GM12878 (cell line): ENCODE results near the gene PAK6. TPM values are rescaled to one million over a fixed set of nuclear protein-coding genes. Genes with fewer than 3 reads are reported as not detected.

ENCODE experiments used
- ATAC-seq: fragments of 200-7000 bp; cut with Tn5 transposase; 3 replicates; pipeline ENCODE4 v1.9.1; 2020; ENCODE audit warnings: mild to moderate bottlenecking, moderate library complexity
- BruUV-seq: library from RNA; stranded (reverse); fragments of 400-500 nt; replicated peaks from 2 replicates; lab custom pipeline; 2021; lab: Mats Ljungman, UMichigan
- CTCF ChIA-PET: fragments of 300-600 bp; sonication (Branson Sonifier 250); formaldehyde crosslinking; extraction: SDS; loops from one replicate; lab custom pipeline; 2021; ENCODE audit warnings: inconsistent platforms; lab: Yijun Ruan, JAX
- POLR2A ChIA-PET: fragments of 350-600 bp; formaldehyde crosslinking; extraction: SDS; loops from one replicate; lab custom pipeline; 2021; ENCODE audit warnings: inconsistent platforms; lab: Charles Lee
- RAD21 ChIA-PET: fragments of 300-600 bp; sonication (Branson Sonifier 250); formaldehyde crosslinking; loops from one replicate; lab custom pipeline; 2023; ENCODE audit warnings: antibody characterized with exemption; ENCODE audit not compliant: unreplicated experiment; lab: Charles Lee
- SMC1A ChIA-PET: fragments of 300-600 bp; sonication (Branson Sonifier 250); formaldehyde crosslinking; loops from one replicate; lab custom pipeline; 2023; ENCODE audit not compliant: unreplicated experiment, uncharacterized antibody; lab: Charles Lee
- DNase-seq: peaks from one replicate; pipeline ENCODE4 v3.0.0-alpha.2; 2011; ENCODE audit warnings: low read depth, low spot score
- FAIRE-seq: peaks from 3 replicates; lab custom pipeline; 2011; peaks lifted over from hg19 to GRCh38; lab: Jason Lieb, UNC
- H2AFZ ChIP-seq: 2 replicates; pipeline ENCODE4 v1.6.0; 2011; ENCODE audit warnings: low read depth, low read length, control low read depth; ENCODE audit not compliant: control insufficient read depth
- H3K27ac ChIP-seq: 2 replicates; pipeline ENCODE4 v1.5.1; 2011; ENCODE audit warnings: control low read depth; ENCODE audit not compliant: control insufficient read depth, insufficient read depth
- H3K27me3 ChIP-seq, 2 experiments: replicated peaks in 1 of 2; 2 replicates each; pipeline versions ENCODE4 v1.6.0 to v1.6.1; 2011; ENCODE audit warnings: low read length in 1 of 2; ENCODE audit not compliant: control insufficient read depth in 2 of 2, insufficient read depth in 2 of 2
- H3K36me3 ChIP-seq, 2 experiments: 2 replicates each; pipeline ENCODE4 v1.5.1; 2011; ENCODE audit warnings: low read length in 1 of 2; ENCODE audit not compliant: control insufficient read depth in 2 of 2, insufficient read depth in 2 of 2
- H3K4me1 ChIP-seq: 2 replicates; pipeline ENCODE4 v1.6.1; 2011; ENCODE audit warnings: mild to moderate bottlenecking, low read length, moderate library complexity, mixed read lengths; ENCODE audit not compliant: control insufficient read depth, insufficient read depth
- H3K4me2 ChIP-seq: 2 replicates; pipeline ENCODE4 v1.6.0; 2011; ENCODE audit warnings: control low read depth; ENCODE audit not compliant: control insufficient read depth, insufficient read depth
- H3K4me3 ChIP-seq: fragments of 200-600 bp; sonication (generic); 2 replicates; pipeline ENCODE4 v1.5.1; 2016
- H3K79me2 ChIP-seq: 2 replicates; pipeline ENCODE4 v1.6.0; 2011; ENCODE audit warnings: low read length; ENCODE audit not compliant: control insufficient read depth, insufficient read depth
- H3K9ac ChIP-seq: 2 replicates; pipeline ENCODE4 v1.8.0; 2011; ENCODE audit warnings: low read length, control low read depth, mixed read lengths; ENCODE audit not compliant: control insufficient read depth, insufficient read depth
- H3K9me3 ChIP-seq: replicated peaks from 3 replicates; pipeline ENCODE4 v1.5.1; 2011; ENCODE audit warnings: mild to moderate bottlenecking, low read length; ENCODE audit not compliant: control insufficient read depth, insufficient read depth
- H4K20me1 ChIP-seq: 2 replicates; pipeline ENCODE4 v1.6.0; 2011; ENCODE audit not compliant: control insufficient read depth, insufficient read depth
- ASH2L ChIP-seq: fragments of 300-600, 200-600 bp; sonication (generic); IDR thresholded peaks from 2 replicates; pipeline ENCODE4 v1.6.1; 2017; ENCODE audit warnings: low read depth, mild to moderate bottlenecking, borderline replicate concordance
- BRCA1 ChIP-seq: IDR thresholded peaks from 2 replicates; pipeline ENCODE4 v1.6.1; 2011; ENCODE audit warnings: low read depth, low read length, improper control_type of control experiment
- CREB1 ChIP-seq: IDR thresholded peaks from 2 replicates; pipeline ENCODE4 v1.6.1; 2012; ENCODE audit warnings: low read depth, mild to moderate bottlenecking, inconsistent platforms
- E2F4 ChIP-seq: IDR thresholded peaks from 2 replicates; pipeline ENCODE4 v1.6.1; 2012; ENCODE audit warnings: low read depth, low read length, improper control_type of control experiment
- ESRRA ChIP-seq: IDR thresholded peaks from 2 replicates; pipeline ENCODE4 v1.6.1; 2012; ENCODE audit warnings: mild to moderate bottlenecking, low read length, improper control_type of control experiment
- EZH2 ChIP-seq: IDR thresholded peaks from 2 replicates; pipeline ENCODE4 v1.6.1; 2012; ENCODE audit warnings: low read depth, mild to moderate bottlenecking, control low read depth, inconsistent platforms, low read length, borderline replicate concordance; ENCODE audit not compliant: control insufficient read depth
- GABPA ChIP-seq: IDR thresholded peaks from 2 replicates; pipeline ENCODE4 v1.6.1; 2014; ENCODE audit warnings: antibody characterized with exemption, low read depth, mild to moderate bottlenecking, inconsistent platforms
- JUND ChIP-seq: IDR thresholded peaks from 2 replicates; pipeline ENCODE4 v1.6.1; 2012; ENCODE audit warnings: low read depth, mild to moderate bottlenecking, low read length, improper control_type of control experiment, moderate library complexity
- MEF2B ChIP-seq: fragments of 450-650 bp; IDR thresholded peaks from 2 replicates; pipeline ENCODE4 v1.6.1; 2018; ENCODE audit warnings: mild to moderate bottlenecking, moderate library complexity; ENCODE audit not compliant: partially characterized antibody, poor library complexity, severe bottlenecking
- NR2C2 ChIP-seq: IDR thresholded peaks from 2 replicates; pipeline ENCODE4 v1.6.1; 2011; ENCODE audit warnings: borderline replicate concordance, low read depth; ENCODE audit not compliant: control insufficient read depth, insufficient read length
- POU2F2 ChIP-seq: IDR thresholded peaks from 3 replicates; pipeline ENCODE4 v1.6.1; 2011; ENCODE audit warnings: low read depth, mild to moderate bottlenecking, low read length, borderline replicate concordance
- PRDM15 ChIP-seq: fragments of 450-650 bp; formaldehyde crosslinking; IDR thresholded peaks from 2 replicates; pipeline ENCODE4 v1.4.0; 2020; ENCODE audit warnings: mild to moderate bottlenecking, moderate library complexity
- RCOR1 ChIP-seq: conservative IDR thresholded peaks from 2 replicates; pipeline ENCODE4 v1.6.1; 2012; ENCODE audit warnings: low read depth, low read length, improper control_type of control experiment
- RUNX3 ChIP-seq: IDR thresholded peaks from 2 replicates; pipeline ENCODE4 v1.6.1; 2012; ENCODE audit warnings: low read length, inconsistent platforms
- SIX5 ChIP-seq: IDR thresholded peaks from 2 replicates; pipeline ENCODE4 v1.6.1; 2011; ENCODE audit warnings: mild to moderate bottlenecking, low read depth, low read length, moderate library complexity; ENCODE audit not compliant: severe bottlenecking
- SMC3 ChIP-seq: IDR thresholded peaks from 2 replicates; pipeline ENCODE4 v1.6.1; 2011; ENCODE audit warnings: low read length, improper control_type of control experiment, borderline replicate concordance
- STAT3 ChIP-seq: IDR thresholded peaks from 2 replicates; pipeline ENCODE4 v1.6.1; 2011; ENCODE audit warnings: low read depth, low read length, improper control_type of control experiment
- SUZ12 ChIP-seq: fragments of 200-600 bp; sonication (generic); IDR thresholded peaks from one replicate; pipeline ENCODE4 v1.6.1; 2018; ENCODE audit warnings: antibody characterized with exemption, mild to moderate bottlenecking; ENCODE audit not compliant: unreplicated experiment
- WGBS: methylation state at CpG from one replicate; pipeline ENCODE4 v1.1.6; 2016; ENCODE audit warnings: low lambda C conversion rate; ENCODE audit not compliant: insufficient replicate concordance, insufficient coverage; ENCODE audit errors: missing lambda C conversion rate; 5-methylcytosine and 5-hydroxymethylcytosine counted together
- in situ Hi-C: fragments of 300-500 bp; cut with MboI; formaldehyde crosslinking; loops from 9 replicates; pipeline ENCODE4 v1.14.3; 2018; ENCODE audit warnings: mixed read lengths
- intact Hi-C: fragments of 100-400 bp; cut with micrococcal nuclease; formaldehyde crosslinking; loops from one replicate; pipeline ENCODE4 v1.14.2; 2022; ENCODE audit not compliant: unreplicated experiment
- polyA plus RNA-seq, 11 experiments: library from polyadenylated mRNA; depleted of rRNA in 4 of 11; unstranded in 6 of 11; stranded (reverse) in 5 of 11; fragments of >200 nt; fragmentation: Nextera tagmentation in 4 of 11; fragmentation: Illumina TruSeq in 1 of 11; extraction: Ambion mirVana in 4 of 11; extraction: Trizol in 1 of 11; gene quantifications; 1 replicate in 1 of 11; 2 replicates in 10 of 11; pipeline versions ENCODE4 v1.2.1 to v1.2.3, GENCODE V29; 2011 to 2016; ENCODE audit warnings: inconsistent platforms in 2 of 11, missing spikeins in 2 of 11, low read depth in 1 of 11
- total RNA-seq, 4 experiments: library from RNA; depleted of rRNA in 3 of 4; stranded (reverse); fragments of >200 nt in 3 of 4; fragmentation: Illumina TruSeq in 1 of 4; extraction: Trizol in 1 of 4; gene quantifications; 2 replicates each; pipeline versions ENCODE4 v1.2.1 to v1.2.3, GENCODE V29; 2013 to 2021

Gene PAK6
- total and polyA plus RNA-seq, 10 of the 15 experiments (the other 5 are each of a cell fraction or from before 2014, with no cell fraction given): 0.07 to 0.92 (median 0.31) TPM; not detected in 2

GRCh38 chr15:40217166-40217824 is 21.6 kb upstream of the PAK6 start (continued):
- no peak for TF ChIP-seq RUNX3
- no peak for TF ChIP-seq MEF2B
- TF ChIP-seq JUND: no peak

GRCh38 chr15:40219801-40220200 is 19.1 kb upstream of the PAK6 start:
- H4K20me1 ChIP-seq: no peaks in the 10 kb centered on the region
- no peak overlapping the region for H3K4me2 ChIP-seq
- DNase-seq (no peak), ATAC-seq (no peak), FAIRE-seq (no peak)
- H3K9me3 ChIP-seq: no peaks in the 10 kb centered on the region
- H3K36me3 ChIP-seq: peaks cover 10 to 40% of the 10 kb centered on the region in 2 experiments
- ChIA-PET CTCF (interaction anchor here (0.8 to 9.8 kb wide), 4 partner anchors 9 to 175 kb away, joined by 3 to 296 read pairs (median 42); no protein-coding TSS in a partner anchor), SMC1A (interaction anchor here (0.5 to 5.7 kb wide), 4 partner anchors 54 to 175 kb away, joined by 3 to 98 read pairs (median 32); partner anchors contain the start of gene PLCB2), RAD21 (interaction anchor here (1.4 kb wide), 1 partner anchor 54 kb away, joined by 5 read pairs; no protein-coding TSS in a partner anchor), POLR2A (no interaction called here)
- no peaks in the 10 kb centered on the region for H3K4me1 ChIP-seq
- no peak for TF ChIP-seq STAT3
- no peak for TF ChIP-seq RCOR1
- TF ChIP-seq CREB1: no peak
- no peak for TF ChIP-seq BRCA1
- TF ChIP-seq NR2C2: no peak
- TF ChIP-seq PRDM15 (CRISPR knock-in tag): no peak
- TF ChIP-seq GABPA: no peak
- TF ChIP-seq POU2F2: no peak
- TF ChIP-seq EZH2: no peak
- no peak for TF ChIP-seq ESRRA
- TF ChIP-seq SUZ12: no peak
- no peak for TF ChIP-seq SMC3
- TF ChIP-seq ASH2L: no peak
- TF ChIP-seq SIX5: no peak
- TF ChIP-seq E2F4: no peak
- no peak overlapping the region for H3K27ac ChIP-seq
- no TSS peak for BruUV-seq
- WGBS: 100% methylated on average over 1 of the region's 1 CpG
- no peak overlapping the region for H2AFZ ChIP-seq
- in situ Hi-C loops (loop anchor here (5.0 kb wide), 1 partner anchor 52 kb away; no protein-coding TSS in a partner anchor), intact Hi-C loops (no loop called here)
- no peaks in the 10 kb centered on the region for H3K79me2 ChIP-seq
- no peaks in the 10 kb centered on the region for H3K27me3 ChIP-seq
- H3K4me3 ChIP-seq: no peak overlapping the region
- no peak overlapping the region for H3K9ac ChIP-seq
